ENCODE data around the gene SH3GL3.
A peak's percentile ranks its signal among the peaks of the same experiment; 100 is the strongest.

SH3GL3 gene

DNA sequence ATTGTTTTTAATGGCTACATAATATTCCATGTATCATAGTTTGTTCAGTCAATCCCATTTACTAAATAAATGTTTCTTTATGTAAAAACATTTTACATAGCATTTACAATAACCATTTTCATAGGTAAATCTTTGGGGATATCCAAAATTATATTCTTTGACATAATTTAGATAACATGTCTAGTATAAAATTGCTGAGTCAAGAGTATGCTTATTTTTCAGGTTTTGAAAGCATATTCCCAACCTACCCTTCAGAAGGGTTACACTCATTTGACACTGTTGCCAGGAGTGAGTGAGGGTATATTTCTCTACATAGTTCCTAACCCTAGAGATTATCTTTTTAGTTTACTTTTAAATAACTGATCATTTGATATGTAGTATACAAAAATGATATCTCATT, 122.2 kb downstream of the SH3GL3 start:
- TF ChIP-seq, protein P1, sequence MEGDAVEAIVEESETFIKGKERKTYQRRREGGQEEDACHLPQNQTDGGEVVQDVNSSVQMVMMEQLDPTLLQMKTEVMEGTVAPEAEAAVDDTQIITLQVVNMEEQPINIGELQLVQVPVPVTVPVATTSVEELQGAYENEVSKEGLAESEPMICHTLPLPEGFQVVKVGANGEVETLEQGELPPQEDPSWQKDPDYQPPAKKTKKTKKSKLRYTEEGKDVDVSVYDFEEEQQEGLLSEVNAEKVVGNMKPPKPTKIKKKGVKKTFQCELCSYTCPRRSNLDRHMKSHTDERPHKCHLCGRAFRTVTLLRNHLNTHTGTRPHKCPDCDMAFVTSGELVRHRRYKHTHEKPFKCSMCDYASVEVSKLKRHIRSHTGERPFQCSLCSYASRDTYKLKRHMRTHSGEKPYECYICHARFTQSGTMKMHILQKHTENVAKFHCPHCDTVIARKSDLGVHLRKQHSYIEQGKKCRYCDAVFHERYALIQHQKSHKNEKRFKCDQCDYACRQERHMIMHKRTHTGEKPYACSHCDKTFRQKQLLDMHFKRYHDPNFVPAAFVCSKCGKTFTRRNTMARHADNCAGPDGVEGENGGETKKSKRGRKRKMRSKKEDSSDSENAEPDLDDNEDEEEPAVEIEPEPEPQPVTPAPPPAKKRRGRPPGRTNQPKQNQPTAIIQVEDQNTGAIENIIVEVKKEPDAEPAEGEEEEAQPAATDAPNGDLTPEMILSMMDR (IDR thresholded peaks at IDR 0.05; ENCODE audit: control insufficient read depth, insufficient read depth, low read depth, low read length, missing control alignments) = no peak
- no peak overlapping the region for H3K4me3 ChIP-seq (ENCODE audit: control insufficient read depth, low read depth, low read length)
- DNase-seq (ENCODE audit: low read depth) = no peak

DNA sequence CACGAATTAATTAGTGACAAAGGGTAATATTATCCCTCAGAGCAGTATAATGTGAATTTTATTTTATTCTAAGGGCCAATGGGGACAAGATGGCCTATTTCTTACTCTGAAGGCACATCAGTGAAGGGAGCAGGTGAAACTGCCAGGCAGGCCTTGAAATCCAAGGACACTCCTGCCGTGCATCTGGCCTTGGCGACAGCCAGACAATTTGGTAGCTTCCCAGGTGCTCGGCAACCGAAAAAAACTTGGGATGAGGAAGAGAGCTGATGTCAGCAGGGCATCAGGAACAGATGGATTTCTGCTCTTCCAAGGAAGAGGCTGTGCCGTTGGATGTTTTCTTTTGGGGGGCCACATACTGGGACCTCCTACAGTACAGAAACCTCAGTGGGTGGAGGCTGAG, 123.6 kb downstream of the SH3GL3 start:
- no peak overlapping the region for H3K4me3 ChIP-seq (ENCODE audit: control insufficient read depth, low read depth, low read length)
- TF ChIP-seq, protein P1 (IDR thresholded peaks at IDR 0.05; ENCODE audit: control insufficient read depth, insufficient read depth, low read depth, low read length, missing control alignments) = no peak
- DNase-seq (ENCODE audit: low read depth) = no peak

DNA sequence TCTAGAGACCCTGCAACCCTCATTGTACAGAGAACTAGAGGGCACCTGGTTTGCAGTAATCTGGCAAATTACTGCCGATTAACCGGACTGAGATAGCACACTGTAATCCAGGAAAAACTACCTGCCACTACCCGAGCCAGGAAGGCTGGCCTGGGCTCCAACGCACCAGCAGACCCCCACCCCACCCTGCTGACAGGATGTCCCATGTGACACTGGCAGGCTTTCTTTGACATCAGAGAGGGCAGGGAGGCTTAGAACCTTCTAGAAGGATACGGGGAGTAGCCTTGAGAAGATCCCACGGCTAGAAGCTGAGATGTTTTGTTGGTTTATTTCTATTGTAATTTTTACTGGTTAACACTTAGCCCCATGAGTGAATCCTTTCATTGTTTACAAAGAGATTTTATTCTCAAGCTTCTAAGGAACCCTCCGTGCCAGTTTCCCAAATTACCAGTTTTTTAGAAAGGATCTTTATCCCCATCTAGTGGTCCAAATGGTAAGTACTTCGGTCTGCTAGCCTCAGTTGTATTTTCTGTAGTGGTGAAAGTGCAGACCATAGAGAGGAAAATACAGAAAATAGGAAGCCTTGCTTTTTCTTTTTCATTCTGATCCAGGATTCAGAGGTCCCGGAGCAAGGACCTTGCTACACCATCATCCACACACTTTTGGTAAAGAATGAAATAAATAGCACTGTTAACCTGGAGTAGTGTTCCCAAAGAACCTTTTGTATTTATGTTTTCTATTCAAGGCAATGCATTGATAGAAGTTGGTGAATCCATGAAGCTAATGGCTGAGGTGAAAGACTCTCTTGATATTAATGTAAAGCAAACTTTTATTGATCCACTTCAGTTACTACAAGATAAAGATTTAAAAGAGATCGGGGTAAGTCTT, 124.9 kb downstream of the SH3GL3 start:
- TF ChIP-seq, protein P1 (IDR thresholded peaks at IDR 0.05; ENCODE audit: control insufficient read depth, insufficient read depth, low read depth, low read length, missing control alignments) = peak; percentile 63
- peak; percentile 8 for DNase-seq (ENCODE audit: low read depth)
- H3K4me3 ChIP-seq (ENCODE audit: control insufficient read depth, low read depth, low read length) = no peak overlapping the region

DNA sequence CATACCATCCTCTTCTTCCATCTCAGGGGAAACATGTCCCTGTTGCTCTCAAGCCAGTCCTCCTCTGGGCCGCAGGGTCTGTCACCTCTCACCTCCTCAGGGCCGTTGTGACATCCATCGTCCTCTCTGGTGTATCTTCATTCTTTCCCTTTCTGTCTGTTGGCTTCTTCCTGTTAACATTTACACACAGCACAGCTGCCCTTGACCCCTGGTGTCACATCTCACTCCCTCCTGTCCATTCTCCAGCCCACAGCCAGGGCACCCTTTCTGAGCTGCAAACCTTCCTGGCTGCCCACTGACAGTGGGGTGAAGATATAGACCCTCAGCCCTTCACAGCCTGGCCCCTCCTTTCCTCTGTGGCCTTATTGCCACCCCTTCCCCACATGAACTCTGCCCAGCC, 127.2 kb downstream of the SH3GL3 start:
- TF ChIP-seq, protein P1 (IDR thresholded peaks at IDR 0.05; ENCODE audit: control insufficient read depth, insufficient read depth, low read depth, low read length, missing control alignments) = no peak
- no peak for DNase-seq (ENCODE audit: low read depth)
- H3K4me3 ChIP-seq (ENCODE audit: control insufficient read depth, low read depth, low read length) = no peak overlapping the region

DNA sequence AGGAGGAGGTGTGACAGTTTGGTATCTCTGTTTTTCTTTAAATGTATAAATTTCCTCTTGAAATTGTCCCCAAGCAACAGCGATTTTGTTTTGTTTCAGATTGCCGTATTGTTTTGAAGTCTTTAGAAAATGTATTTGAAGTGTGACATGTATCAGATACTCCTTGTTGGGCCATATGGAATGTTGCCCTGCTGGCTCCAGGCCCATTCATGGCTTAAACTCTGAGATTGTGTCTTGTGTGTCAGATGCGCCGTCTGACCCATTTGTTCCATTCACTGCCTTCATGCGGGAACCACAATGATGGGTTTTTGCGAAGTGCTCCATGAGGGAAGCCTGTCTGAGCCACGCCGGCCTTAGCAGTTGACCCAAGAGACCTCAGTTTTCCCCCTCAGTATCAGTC, 131.6 kb downstream of the SH3GL3 start:
- no peak for DNase-seq (ENCODE audit: low read depth)
- TF ChIP-seq, protein P1 (IDR thresholded peaks at IDR 0.05; ENCODE audit: control insufficient read depth, insufficient read depth, low read depth, low read length, missing control alignments) = no peak
- H3K4me3 ChIP-seq (ENCODE audit: control insufficient read depth, low read depth, low read length) = no peak overlapping the region

DNA sequence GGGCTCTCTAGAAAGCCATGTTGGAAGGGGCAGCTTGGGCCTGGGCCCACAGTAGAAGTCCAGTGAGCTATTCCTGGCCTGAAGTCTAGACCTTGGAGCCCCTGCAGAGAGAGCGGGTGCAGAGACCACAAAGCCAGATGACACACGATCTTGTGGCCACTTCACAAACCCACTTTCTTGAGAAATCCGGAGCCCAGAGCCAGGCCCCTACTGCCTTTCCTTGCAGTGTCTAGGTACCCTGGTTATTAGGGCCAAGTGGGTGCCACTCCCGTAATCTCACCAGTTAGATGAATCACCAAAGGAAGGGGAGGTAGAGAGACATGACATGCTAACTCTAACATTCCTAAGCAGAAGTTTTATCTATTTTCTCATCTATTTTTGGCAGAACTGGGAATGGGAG, 134.2 kb downstream of the SH3GL3 start:
- no peak overlapping the region for H3K4me3 ChIP-seq (ENCODE audit: control insufficient read depth, low read depth, low read length)
- TF ChIP-seq, protein P1 (IDR thresholded peaks at IDR 0.05; ENCODE audit: control insufficient read depth, insufficient read depth, low read depth, low read length, missing control alignments) = no peak
- DNase-seq (ENCODE audit: low read depth) = no peak

Measured in AG09309 (cell line).